Coronary artery (tissue), 2 donors: ENCODE measurements around the gene IQCF5.
"Not testable (repeated sequence)": the region's sequence is repeated elsewhere in the genome, so short reads cannot be mapped to it uniquely, and the experiment has no call there.

Source experiments
- DNase-seq: peaks from one replicate; pipeline ENCODE4 v3.0.0-alpha.2; 2017; ENCODE audit warnings: low spot score
- H3K27ac ChIP-seq, 2 donors: fragments of 200-600 bp; sonication (generic); one replicate each; pipeline ENCODE4 v1.5.1; 2016 to 2019
- H3K4me3 ChIP-seq: fragments of 200-600 bp; sonication (generic); 2 replicates; pipeline ENCODE4 v1.5.1; 2016; ENCODE audit warnings: mild to moderate bottlenecking, moderate library complexity
- TF ChIP-seq, protein P1 (sequence below): fragments of 200-600 bp; sonication (generic); IDR thresholded peaks from one replicate; pipeline ENCODE4 v1.5.1; 2019; ENCODE audit warnings: antibody characterized with exemption

Gene IQCF5

DNA sequence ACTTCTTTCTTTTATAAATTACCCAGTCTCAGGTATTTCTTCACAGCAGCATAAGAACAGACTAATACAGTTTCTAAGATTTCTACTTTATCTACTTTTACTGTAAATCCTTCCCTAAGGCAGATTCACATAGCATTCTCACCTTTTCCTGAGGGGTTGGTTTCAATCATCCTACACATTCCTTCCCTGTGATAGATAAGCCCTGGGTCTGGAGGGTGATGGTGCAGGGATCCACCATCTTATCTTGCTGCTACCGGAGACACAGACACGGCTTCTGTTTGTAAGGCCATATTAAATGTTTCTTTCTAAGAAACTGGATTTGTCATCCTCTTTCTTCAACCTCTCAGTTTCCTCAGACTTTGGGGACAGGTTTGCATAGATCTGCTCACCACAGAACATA, 6.1 kb downstream of the IQCF5 start:
- no peak for DNase-seq
- TF ChIP-seq, protein P1, sequence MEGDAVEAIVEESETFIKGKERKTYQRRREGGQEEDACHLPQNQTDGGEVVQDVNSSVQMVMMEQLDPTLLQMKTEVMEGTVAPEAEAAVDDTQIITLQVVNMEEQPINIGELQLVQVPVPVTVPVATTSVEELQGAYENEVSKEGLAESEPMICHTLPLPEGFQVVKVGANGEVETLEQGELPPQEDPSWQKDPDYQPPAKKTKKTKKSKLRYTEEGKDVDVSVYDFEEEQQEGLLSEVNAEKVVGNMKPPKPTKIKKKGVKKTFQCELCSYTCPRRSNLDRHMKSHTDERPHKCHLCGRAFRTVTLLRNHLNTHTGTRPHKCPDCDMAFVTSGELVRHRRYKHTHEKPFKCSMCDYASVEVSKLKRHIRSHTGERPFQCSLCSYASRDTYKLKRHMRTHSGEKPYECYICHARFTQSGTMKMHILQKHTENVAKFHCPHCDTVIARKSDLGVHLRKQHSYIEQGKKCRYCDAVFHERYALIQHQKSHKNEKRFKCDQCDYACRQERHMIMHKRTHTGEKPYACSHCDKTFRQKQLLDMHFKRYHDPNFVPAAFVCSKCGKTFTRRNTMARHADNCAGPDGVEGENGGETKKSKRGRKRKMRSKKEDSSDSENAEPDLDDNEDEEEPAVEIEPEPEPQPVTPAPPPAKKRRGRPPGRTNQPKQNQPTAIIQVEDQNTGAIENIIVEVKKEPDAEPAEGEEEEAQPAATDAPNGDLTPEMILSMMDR, result no peak
- Histone ChIP-seq H3K27ac (no peak overlapping the region), H3K4me3 (no peak overlapping the region)

DNA sequence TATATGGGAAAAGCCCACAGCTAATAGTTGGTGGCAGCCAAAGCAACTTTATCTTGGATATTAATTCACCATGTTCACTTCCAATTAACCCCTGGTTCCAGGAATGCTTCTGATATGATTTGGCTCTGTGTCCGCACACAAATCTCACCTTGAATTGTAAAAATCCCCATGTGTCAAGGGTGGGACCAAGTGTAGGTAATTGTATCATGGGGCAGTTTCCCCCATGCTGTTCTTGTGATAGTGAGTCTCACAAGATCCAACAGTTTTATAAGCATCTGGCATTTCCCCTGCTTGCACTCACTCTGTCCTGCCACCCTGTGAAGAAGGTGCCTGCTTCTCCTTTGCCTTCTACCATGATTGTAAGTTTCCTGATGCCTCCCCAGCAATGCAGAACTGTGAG, 6.5 kb downstream of the IQCF5 start:
- not testable (repeated sequence) for DNase-seq, H3K4me3 ChIP-seq, H3K27ac ChIP-seq

DNA sequence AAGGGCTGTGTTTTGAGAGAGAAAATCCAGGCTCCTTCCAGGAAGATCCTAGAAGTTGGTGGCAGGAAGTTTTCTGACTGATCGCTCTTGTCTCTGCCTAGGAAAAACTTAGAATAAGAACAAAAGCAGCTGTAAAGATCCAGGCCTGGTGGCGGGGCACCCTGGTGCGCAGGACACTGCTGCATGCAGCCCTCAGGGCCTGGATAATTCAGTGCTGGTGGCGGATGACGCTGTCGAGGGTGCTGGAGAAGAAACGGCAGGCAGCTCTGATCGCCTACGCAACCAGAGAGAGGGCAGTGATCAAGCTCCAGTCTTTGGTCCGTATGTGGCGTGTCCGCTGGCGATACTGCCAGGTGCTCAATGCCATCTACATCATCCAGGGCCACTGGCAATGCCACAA, 12.5 kb downstream of the IQCF5 start:
- no peak overlapping the region for H3K4me3 ChIP-seq
- TF ChIP-seq, protein P1, result no peak
- no peak for DNase-seq
- H3K27ac ChIP-seq, result no peak overlapping the region

DNA sequence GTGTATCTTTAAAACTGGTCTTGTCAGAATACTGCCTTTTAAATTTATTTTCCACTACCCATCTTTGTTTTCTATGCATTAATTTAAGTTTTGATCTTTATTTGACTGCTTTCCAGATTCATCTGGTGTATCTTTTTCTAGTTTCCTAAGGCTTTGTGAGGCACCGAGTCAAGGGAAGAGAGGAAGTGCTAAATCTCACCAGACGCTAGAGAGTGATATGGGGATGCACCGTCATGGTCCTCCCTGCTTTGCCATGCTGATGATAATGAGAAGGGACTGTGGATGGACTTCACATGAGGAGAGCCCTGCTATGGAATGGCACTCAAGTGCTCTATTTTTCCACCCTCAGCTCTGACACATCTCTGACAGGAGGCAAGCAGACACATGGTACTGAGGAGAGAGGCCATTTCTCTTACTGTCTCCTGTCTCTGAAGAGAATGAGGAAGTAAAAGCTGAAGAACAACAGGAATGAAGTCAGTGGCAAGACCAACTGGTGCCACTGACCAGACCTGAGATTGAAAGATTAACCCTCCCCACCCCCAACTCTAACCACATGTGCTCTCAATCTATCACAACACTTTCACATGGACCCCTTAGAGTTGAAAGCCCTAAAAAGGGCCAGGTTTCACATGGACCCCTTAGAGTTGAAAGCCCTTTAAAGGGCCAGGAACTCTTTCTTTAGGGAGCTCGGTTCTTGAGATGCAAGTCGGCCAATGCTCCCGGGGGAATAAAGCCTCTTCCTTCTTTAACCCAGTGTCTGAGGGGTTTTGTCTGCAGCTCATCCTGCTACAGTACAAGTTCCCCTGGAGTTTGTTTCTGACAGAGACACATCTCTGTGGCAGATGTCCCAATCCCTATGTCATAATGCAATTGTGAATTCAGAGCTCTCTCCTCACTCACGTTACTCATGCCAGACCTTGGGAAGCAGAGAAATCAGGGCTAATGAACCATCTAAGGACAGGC, 14.4 kb downstream of the IQCF5 start, which contains the start of gene IQCF2:
Gene IQCF2, plus strand, starts transcription at position 913 of the 963 bp plus-strand sequence. CDS start 52 bp downstream, outside the sequence.
- H3K4me3 ChIP-seq, result no peak within 1 kb of the TSS
- no peak for DNase-seq
- H3K27ac ChIP-seq, result no peak within 1 kb of the TSS
- TF ChIP-seq, protein P1, result no peak

DNA sequence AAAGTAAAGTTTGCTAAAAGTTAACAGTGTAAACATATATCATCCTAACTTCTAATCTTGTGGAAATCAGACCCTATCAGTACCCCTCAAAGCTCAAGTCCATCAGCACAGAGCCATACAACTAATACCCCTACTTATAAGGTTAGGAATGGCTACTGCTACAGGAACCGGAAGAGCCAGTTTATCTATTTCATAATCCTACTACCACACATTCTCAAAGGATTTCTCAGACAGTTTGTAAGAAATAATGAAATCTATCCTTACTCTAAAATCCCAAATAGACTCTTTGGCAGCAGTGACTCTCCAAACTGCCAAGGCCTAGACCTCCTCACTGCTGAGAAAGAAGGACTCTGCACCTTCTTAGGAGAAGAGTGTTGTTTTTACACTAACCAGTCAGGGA, 20.0 kb downstream of the IQCF5 start:
- not testable (repeated sequence) for H3K27ac ChIP-seq, H3K4me3 ChIP-seq, DNase-seq

DNA sequence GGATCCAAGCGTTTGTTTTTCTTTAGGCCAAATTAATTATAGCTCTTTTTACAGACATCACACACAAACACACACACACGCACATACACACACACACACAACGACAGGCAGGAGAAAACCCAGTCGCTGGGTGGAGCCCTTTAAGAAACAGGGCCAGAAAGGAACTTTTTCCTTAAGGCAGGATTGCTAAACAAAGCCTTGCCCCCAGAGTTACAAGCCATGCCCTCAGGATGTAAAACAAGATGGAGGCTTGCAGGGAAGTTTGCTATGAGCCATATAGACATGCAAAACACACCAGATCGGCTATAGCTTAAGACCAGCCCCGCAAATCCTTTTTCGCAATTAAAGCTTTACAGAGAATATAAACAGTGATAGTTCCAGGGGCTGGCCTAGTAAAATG, 30.3 kb downstream of the IQCF5 start:
- DNase-seq, result no peak
- no peak overlapping the region for H3K4me3 ChIP-seq
- H3K27ac ChIP-seq, result no peak overlapping the region
- TF ChIP-seq, protein P1, result no peak

GRCh38 chr3:51836606-51837005, 38.8 kb downstream of the IQCF5 start:
- Histone ChIP-seq H3K27ac (no peak overlapping the region), H3K4me3 (no peak overlapping the region)
- DNase-seq, result no peak
- TF ChIP-seq, protein P1, result no peak

GRCh38 chr3:51830836-51831385, 44.5 kb downstream of the IQCF5 start:
- no peak overlapping the region for H3K27ac ChIP-seq
- no peak for DNase-seq
- H3K4me3 ChIP-seq, result no peak overlapping the region
- TF ChIP-seq, protein P1, result no peak
